Esophagus mucosa (tissue), 1 donor: ENCODE results near the gene GRM1. TPM values are rescaled to one million over a fixed set of nuclear protein-coding genes. Genes with fewer than 3 reads are reported as not detected.

ENCODE experiments used
- ATAC-seq: fragments of 200-7000 bp; cut with Tn5 transposase; one replicate; pipeline ENCODE4 v1.9.1; 2020
- total RNA-seq: library from RNA; stranded (reverse); gene quantifications from one replicate; pipeline ENCODE4 v1.2.4, GENCODE V29; 2023
- donor health status: DM: yes; HTN: yes; CAD: no.

Gene GRM1
- total RNA-seq, 1 donor from 2014 or later = not detected

GRCh38 chr6:146100776-146101175 lies 71.9 kb downstream of the GRM1 start:
- ATAC-seq = no peak

DNA sequence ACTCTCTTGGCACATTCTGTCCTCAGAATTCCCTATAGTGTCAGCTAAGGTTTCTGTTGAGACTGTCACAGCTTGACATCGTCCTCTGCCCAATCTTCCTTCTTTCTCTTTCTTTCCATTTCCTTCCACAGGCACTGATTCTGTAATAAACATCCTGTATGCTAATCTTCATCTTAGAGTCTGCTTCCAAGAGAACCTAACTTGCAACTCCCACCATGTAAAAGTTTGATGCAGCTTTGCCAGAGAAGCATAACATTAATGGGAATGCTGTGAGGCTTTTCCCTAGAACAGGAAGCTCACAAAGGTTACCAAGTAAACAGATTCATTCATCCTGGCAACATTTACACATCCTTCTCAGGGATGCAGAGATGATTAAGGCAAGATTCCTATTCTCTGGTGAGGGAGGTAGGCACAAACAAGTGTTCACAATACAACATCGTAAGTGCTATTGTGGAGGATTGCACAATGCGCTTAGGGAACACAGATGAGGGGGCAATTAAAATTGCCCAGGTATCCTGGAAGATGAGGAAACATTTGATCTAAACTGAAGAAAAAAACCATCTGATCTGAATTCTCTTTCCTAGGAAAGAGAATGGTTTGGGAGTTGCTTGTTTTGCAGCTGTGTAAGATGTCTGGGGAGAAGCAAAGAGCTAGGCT lies 74.7 kb downstream of the GRM1 start:
- no peak for ATAC-seq

- ATAC-seq = no peak
Measured at GRCh38 chr6:146106532-146106931, 77.7 kb downstream of the GRM1 start.

- no peak for ATAC-seq
Measured at GRCh38 chr6:146110990-146111389, 82.1 kb downstream of the GRM1 start.

DNA sequence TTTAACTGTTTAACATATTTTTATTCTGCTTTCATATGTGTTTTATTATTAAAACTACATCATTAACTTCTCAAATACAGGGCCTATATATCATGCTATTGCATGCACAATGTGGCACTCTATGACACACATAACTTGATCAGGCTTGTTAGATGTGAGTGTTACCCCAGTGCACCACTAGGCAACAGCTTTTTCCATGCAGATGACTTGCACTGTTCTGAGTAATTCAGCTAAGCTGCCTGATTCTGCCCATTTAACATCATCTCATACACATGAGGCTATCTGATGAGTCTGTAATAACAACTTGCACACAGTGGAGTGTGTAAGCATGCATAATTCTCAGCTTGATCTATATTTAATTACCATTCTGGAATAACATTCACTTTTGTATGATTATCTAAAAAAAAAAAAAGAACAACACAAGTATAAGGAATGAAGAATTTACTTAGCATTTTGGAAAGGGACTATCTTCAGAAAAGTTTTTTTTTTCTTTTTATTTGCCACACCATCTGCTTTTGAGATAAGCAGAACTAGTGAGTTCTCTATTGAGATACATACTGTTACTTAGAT lies 83.1 kb downstream of the GRM1 start:
- ATAC-seq = peak; percentile 88

GRCh38 chr6:146113084-146113623 lies 84.3 kb downstream of the GRM1 start:
- ATAC-seq = no peak

DNA sequence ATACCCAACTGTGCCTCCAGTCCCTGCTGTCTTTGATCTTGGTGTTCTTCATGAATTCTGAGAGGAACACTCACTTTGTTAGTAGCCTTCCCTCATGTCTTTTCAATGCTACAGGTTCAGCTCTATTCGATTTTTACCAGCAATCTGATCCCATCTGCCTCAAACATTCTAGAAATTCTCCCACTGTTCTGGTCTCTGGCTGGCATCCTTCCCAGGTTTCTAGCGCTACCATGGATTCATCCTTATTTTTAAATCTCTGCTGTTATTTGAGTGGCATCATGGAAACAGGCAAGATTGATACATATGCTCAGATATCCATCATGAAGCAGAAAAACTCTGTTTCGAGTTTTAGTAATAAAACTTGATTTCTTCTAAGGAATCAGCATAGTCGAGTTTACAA lies 94.8 kb downstream of the GRM1 start:
- ATAC-seq = no peak

GRCh38 chr6:146127447-146128215 lies 98.8 kb downstream of the GRM1 start:
- ATAC-seq = no peak

DNA sequence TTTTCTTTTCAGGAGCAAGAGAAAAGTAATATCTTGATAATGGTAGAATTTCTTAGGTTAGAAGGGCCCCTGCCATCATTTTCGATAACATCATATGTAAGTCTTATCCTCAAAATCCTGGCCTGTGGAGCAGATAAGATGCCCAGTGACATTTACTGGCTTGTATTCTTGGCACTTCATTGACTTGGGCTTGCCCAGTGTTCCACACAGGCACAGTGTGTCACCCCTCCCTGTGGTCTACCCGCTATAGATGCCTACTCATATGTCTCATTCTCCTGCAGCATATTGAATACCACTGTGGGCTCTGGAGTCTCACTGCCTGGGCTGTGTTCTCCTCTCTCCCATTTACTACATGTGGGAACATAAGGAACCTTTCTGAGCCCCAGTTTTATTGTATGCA lies 105.0 kb downstream of the GRM1 start:
- no peak for ATAC-seq

GRCh38 chr6:146135167-146135566 lies 106.3 kb downstream of the GRM1 start:
- ATAC-seq = no peak

GRCh38 chr6:146146836-146147235 lies 118.0 kb downstream of the GRM1 start:
- no peak for ATAC-seq

GRCh38 chr6:146149770-146150169 lies 120.9 kb downstream of the GRM1 start:
- ATAC-seq = no peak

DNA sequence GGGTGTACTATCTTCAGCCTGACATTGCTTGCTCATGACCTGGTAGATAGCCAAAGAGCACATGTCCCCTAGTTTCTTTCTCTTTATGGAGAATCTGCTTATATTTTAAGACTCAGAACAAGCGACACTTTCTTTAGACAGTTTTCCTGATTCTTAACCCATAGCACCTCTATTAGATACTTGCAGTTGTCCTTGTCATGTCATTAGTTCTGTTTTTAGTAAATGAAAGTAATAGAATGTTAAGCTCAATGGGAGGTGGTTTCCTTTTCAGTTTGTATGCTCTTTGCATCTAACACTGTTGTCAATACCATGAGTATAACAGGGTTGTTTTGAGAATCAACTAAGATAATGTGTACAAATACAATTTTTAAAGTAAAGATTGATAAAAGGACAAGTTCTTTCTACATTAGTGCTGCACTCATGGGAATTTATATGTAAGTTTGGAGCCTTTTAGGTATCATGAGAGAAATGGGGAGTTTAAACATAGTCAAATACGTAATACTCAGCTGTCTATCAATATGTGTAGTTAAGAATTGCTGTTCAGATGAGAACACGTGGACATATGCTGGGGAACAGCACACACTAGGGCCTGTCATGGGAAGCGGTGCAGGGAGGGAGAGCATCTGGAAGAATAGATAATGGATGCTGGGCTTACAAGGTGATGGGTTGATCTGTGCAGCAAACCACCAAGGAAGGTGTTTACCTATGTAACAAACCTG lies 124.3 kb downstream of the GRM1 start:
- ATAC-seq = no peak

DNA sequence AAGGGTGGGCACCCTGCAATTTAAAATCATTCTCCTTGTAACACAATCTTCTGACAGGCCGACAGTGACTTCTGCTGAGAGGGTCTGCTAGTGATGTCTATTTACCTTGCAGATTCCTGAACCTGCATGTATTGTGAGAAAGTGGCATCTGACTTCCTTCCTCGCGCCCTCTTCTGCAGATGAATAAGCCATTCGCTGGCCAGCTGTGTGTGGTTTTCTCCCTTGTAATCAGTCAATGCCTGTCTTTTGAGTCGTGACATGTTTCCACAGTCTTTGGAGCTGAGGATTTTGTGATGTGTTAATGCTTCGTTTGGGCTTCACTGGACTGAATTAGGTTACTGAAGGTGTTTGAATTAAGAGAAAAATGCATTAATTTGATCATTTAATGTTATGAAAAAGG lies 125.3 kb downstream of the GRM1 start:
- no peak for ATAC-seq

DNA sequence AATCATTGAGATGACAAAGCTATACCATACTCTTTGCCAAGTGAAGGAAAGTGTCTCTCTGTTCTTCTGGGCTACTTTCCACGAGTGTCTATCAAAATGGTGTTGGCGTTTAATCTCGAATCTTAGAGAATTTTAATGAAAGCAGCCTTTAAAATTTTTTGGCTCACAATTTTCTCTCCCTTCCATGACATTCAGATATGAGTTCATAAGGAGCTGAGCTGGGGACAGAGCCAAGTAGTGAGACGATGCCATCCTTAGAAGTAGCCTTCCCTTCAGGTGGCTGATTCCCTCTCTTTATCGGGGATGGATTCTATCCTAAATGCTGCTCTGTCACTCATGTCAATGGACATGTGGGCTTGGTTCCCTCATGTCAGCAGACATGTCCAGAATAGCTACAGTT lies 132.8 kb downstream of the GRM1 start:
- no peak for ATAC-seq

GRCh38 chr6:146169872-146170271 lies 141.0 kb downstream of the GRM1 start:
- ATAC-seq = no peak

DNA sequence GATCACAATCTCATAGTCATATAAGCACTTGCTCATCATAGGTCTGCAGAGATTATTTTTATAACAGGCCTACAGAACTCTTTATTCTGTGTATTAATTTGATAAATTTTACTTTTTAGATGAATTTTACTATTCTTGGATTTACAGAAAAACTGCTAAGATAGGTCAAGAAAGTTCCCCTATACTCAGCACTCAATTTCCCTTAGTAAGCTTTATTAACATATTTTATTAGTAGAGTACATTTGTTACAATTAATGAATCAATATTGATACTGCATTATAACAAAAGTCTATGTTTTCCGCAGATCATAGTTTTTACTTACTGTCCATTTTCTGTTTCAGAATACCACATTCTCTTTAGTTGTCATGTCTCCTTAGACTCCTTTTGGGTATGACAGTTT lies 148.9 kb downstream of the GRM1 start:
- ATAC-seq = no peak

- ATAC-seq = no peak
Measured at GRCh38 chr6:146183831-146184230, 155.0 kb downstream of the GRM1 start.

DNA sequence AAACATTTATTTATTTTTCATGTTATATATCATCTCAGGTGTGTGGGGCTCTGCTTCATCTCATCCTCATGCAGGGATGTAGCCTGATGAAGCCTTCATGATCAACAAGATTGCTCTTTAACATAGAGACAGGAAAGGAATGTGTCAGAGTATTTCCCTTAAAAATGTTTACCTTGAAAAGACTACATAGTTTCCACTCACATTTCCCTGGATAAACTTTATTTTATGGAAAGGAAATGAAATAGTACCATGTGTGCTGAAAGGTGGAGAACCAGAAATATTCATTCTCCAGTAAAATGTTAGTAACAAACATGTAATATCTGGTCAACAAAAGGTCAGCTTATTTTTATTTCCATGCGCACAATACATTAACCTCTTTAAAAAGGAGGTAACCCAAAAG lies 155.8 kb downstream of the GRM1 start:
- ATAC-seq = no peak

GRCh38 chr6:146189131-146189530 lies 160.3 kb downstream of the GRM1 start:
- ATAC-seq = no peak

DNA sequence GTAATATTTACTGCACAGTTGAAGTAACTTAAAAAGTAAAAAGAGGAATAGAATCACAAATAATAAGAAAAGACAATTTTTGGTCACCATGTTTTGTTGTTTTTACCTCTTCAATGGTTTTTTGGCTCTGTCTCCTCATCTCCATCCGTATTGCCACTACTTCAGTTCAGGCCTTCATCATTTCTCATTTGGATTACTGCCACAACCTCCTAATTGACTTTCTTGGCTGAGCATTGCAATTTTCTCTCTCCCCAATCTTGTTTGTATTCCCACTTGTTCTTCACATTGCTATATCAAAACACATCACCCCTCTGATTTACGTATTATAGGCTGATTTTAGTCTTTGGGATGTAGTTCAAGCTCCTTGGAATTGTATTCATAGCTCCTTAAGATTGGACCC lies 161.7 kb downstream of the GRM1 start:
- no peak for ATAC-seq

DNA sequence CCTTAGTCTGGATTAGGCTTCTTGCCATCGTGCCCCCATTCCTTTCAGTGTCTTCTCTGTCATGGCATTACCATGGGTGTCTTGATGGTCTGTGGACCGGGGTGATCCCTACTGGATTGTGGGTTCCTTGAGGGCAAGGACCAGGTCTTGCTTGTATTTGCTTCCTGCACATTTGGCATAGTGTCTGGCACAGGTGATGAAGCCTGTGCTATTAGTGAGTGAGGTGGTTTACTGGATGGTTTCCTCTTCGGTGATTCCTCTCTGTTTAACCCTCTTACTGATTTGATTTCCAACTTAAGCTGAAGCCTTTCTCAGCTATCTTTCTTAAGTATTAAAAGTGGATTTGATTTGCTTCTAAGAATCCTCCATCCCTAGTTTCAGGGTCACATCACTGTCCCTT lies 162.3 kb downstream of the GRM1 start:
- ATAC-seq = no peak

DNA sequence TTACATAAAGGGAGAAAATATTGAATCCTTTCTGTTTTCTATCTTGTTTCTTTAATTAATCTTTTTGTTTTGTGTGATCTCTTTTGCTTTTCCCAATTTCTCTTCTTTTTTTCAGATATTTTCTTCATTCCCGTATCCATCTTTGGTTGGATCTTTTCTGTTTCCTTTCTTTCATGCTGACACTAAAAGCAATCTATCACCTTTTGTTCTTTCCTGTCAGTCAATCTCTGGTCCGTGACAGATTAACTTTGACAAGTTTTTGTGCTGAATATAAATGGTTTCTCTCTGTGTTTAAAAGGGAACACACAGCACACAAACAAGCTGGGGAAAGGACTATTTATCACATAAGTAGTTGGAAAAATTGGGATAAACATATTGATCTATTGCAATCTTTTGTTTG lies 162.8 kb downstream of the GRM1 start:
- no peak for ATAC-seq
